Esophagus muscularis mucosa (tissue), 4 donors: ENCODE measurements around the gene GRK1.
"Not testable (repeated sequence)": the region's sequence is repeated elsewhere in the genome, so short reads cannot be mapped to it uniquely, and the experiment has no call there.

Source experiments
- EP300 ChIP-seq: sonication (generic); formaldehyde crosslinking; IDR thresholded peaks from one replicate; pipeline ENCODE4 v1.6.1; 2017; ENCODE audit warnings: antibody characterized with exemption
- POLR2A ChIP-seq: fragments of 450-650 bp; IDR thresholded peaks from one replicate; pipeline ENCODE4 v1.6.1; 2017; ENCODE audit warnings: antibody characterized with exemption, moderate library complexity, mild to moderate bottlenecking, low read depth
- POLR2AphosphoS5 ChIP-seq, 2 donors: sonication (generic); formaldehyde crosslinking; IDR thresholded peaks; one replicate each; pipeline ENCODE4 v1.6.1; 2017; ENCODE audit warnings: antibody characterized with exemption in 2 of 2
- TF ChIP-seq, protein P1 (sequence below), 3 experiments: fragments of 200-600 bp in 2 of 3; fragments of 450-650 bp in 1 of 3; sonication (generic) in 2 of 3; IDR thresholded peaks; one replicate each; pipeline ENCODE4 v1.5.1; 2017 to 2019; ENCODE audit warnings: antibody characterized with exemption in 3 of 3, mild to moderate bottlenecking in 2 of 3, moderate library complexity in 1 of 3

- TF ChIP-seq POLR2A; POLR2AphosphoS5 (IDR thresholded peaks at IDR 0.05); EP300: not testable (repeated sequence)
- TF ChIP-seq, protein P1, sequence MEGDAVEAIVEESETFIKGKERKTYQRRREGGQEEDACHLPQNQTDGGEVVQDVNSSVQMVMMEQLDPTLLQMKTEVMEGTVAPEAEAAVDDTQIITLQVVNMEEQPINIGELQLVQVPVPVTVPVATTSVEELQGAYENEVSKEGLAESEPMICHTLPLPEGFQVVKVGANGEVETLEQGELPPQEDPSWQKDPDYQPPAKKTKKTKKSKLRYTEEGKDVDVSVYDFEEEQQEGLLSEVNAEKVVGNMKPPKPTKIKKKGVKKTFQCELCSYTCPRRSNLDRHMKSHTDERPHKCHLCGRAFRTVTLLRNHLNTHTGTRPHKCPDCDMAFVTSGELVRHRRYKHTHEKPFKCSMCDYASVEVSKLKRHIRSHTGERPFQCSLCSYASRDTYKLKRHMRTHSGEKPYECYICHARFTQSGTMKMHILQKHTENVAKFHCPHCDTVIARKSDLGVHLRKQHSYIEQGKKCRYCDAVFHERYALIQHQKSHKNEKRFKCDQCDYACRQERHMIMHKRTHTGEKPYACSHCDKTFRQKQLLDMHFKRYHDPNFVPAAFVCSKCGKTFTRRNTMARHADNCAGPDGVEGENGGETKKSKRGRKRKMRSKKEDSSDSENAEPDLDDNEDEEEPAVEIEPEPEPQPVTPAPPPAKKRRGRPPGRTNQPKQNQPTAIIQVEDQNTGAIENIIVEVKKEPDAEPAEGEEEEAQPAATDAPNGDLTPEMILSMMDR (IDR thresholded peaks at IDR 0.05) = peak; percentile 41 to 64 (median 64)
Observed at GRCh38 chr13:113621498-113621897, 45.5 kb upstream of the GRK1 start.
